ENCODE data around the gene PTPN3.
"Not testable (repeated sequence)": the region's sequence is repeated elsewhere in the genome, so short reads cannot be mapped to it uniquely, and the experiment has no call there.

GRCh38 chr9:109510042-109510441, 11.9 kb upstream of the PTPN3 start:
- TF ChIP-seq, protein P1, sequence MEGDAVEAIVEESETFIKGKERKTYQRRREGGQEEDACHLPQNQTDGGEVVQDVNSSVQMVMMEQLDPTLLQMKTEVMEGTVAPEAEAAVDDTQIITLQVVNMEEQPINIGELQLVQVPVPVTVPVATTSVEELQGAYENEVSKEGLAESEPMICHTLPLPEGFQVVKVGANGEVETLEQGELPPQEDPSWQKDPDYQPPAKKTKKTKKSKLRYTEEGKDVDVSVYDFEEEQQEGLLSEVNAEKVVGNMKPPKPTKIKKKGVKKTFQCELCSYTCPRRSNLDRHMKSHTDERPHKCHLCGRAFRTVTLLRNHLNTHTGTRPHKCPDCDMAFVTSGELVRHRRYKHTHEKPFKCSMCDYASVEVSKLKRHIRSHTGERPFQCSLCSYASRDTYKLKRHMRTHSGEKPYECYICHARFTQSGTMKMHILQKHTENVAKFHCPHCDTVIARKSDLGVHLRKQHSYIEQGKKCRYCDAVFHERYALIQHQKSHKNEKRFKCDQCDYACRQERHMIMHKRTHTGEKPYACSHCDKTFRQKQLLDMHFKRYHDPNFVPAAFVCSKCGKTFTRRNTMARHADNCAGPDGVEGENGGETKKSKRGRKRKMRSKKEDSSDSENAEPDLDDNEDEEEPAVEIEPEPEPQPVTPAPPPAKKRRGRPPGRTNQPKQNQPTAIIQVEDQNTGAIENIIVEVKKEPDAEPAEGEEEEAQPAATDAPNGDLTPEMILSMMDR (IDR thresholded peaks at IDR 0.05 in 2 of 3, conservative IDR thresholded peaks at IDR 0.05 in 1 of 3; ENCODE audit: control insufficient read depth in 2 of 3, extremely low read depth in 1 of 3, insufficient read depth in 1 of 3, low read depth in 3 of 3, low read length in 3 of 3) = not testable (repeated sequence)
- not testable (repeated sequence) for TF ChIP-seq KAT2A (conservative IDR thresholded peaks at IDR 0.05; ENCODE audit: control insufficient read depth, low read depth, low read length); TAF1 (IDR thresholded peaks at IDR 0.05; ENCODE audit: borderline replicate concordance, low read depth, low read length); POLR2A (IDR thresholded peaks at IDR 0.05; ENCODE audit: low read depth, low read length)

Measured in GM12878 (cell line).